ENCODE data around the gene PDE8B. TPM values are rescaled to one million over a fixed set of nuclear protein-coding genes. Genes with fewer than 3 reads are reported as not detected.

PDE8B gene
- total RNA-seq, 1 donor from 2014 or later, result 5.3 TPM

DNA sequence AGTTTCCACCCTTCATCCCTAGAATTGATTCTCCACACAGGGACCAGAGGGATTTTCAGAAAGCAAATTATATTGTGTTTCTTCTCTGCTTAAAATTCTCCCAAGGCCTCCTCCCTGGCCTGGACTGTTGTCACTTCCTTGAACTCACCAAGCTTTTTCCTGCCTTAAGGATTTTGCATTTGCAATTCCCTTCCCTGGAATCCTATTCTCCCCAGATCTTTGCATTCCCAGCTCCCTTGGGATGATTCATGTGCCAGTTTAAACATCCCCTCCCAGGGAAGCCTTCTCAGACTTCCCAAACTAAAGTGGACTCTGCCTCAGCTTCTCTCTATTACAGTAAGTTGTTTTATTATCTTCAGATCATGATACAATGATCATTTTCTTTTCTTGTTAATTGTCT, 35.2 kb upstream of the PDE8B start:
- no peaks in the 10 kb centered on the region for H3K36me3 ChIP-seq
- ATAC-seq (no peak), DNase-seq (no peak)
- no peak overlapping the region for H3K4me3 ChIP-seq
- H3K27me3 ChIP-seq (ENCODE audit: low read depth), result peaks cover 12% of the 10 kb centered on the region
- TF ChIP-seq, protein P1, sequence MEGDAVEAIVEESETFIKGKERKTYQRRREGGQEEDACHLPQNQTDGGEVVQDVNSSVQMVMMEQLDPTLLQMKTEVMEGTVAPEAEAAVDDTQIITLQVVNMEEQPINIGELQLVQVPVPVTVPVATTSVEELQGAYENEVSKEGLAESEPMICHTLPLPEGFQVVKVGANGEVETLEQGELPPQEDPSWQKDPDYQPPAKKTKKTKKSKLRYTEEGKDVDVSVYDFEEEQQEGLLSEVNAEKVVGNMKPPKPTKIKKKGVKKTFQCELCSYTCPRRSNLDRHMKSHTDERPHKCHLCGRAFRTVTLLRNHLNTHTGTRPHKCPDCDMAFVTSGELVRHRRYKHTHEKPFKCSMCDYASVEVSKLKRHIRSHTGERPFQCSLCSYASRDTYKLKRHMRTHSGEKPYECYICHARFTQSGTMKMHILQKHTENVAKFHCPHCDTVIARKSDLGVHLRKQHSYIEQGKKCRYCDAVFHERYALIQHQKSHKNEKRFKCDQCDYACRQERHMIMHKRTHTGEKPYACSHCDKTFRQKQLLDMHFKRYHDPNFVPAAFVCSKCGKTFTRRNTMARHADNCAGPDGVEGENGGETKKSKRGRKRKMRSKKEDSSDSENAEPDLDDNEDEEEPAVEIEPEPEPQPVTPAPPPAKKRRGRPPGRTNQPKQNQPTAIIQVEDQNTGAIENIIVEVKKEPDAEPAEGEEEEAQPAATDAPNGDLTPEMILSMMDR (IDR thresholded peaks at IDR 0.05), result no peak
- H3K9me3 ChIP-seq, result no peaks in the 10 kb centered on the region
- peaks cover 4% of the 10 kb centered on the region for H3K4me1 ChIP-seq
- H3K27ac ChIP-seq, result no peak overlapping the region
- intact Hi-C loops (cut with DNase I), result no loop called here

GRCh38 chr5:77176429-77176828, 34.1 kb upstream of the PDE8B start:
- Histone ChIP-seq H3K4me1 (peaks cover 13% of the 10 kb centered on the region), H3K4me3 (no peak overlapping the region), H3K27ac (no peak overlapping the region), H3K27me3 (ENCODE audit: low read depth) (peaks cover 16% of the 10 kb centered on the region), H3K36me3 (no peaks in the 10 kb centered on the region), H3K9me3 (no peaks in the 10 kb centered on the region)
- TF ChIP-seq, protein P1 (IDR thresholded peaks at IDR 0.05), result no peak
- DNase-seq (no peak), ATAC-seq (no peak)
- intact Hi-C loops (cut with DNase I), result no loop called here

DNA sequence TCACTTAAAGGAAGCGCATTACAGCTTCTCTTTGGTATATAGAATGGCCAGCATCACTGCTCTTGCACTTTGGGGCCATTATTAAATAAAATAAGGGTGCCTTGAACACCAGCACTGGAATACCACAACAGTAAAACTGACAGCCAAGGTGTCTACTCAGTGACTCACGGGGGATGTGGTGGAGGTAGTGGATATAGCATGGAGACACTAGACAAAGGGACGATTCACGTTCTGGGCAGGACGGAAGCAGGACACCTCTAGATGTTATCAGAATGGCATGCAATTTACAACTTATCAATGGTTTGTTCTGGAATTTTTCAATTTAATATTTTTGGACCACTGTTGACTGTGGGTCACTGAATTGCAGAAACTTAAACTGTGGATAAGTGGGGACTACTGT, 32.9 kb upstream of the PDE8B start:
- H3K27ac ChIP-seq, result no peak overlapping the region
- DNase-seq (no peak), ATAC-seq (no peak)
- TF ChIP-seq, protein P1 (IDR thresholded peaks at IDR 0.05), result no peak
- intact Hi-C loops (cut with DNase I), result no loop called here
- H3K4me3 ChIP-seq, result no peak overlapping the region
- H3K36me3 ChIP-seq, result no peaks in the 10 kb centered on the region
- no peaks in the 10 kb centered on the region for H3K9me3 ChIP-seq
- H3K4me1 ChIP-seq, result peaks cover 13% of the 10 kb centered on the region
- H3K27me3 ChIP-seq (ENCODE audit: low read depth), result peaks cover 26% of the 10 kb centered on the region

DNA sequence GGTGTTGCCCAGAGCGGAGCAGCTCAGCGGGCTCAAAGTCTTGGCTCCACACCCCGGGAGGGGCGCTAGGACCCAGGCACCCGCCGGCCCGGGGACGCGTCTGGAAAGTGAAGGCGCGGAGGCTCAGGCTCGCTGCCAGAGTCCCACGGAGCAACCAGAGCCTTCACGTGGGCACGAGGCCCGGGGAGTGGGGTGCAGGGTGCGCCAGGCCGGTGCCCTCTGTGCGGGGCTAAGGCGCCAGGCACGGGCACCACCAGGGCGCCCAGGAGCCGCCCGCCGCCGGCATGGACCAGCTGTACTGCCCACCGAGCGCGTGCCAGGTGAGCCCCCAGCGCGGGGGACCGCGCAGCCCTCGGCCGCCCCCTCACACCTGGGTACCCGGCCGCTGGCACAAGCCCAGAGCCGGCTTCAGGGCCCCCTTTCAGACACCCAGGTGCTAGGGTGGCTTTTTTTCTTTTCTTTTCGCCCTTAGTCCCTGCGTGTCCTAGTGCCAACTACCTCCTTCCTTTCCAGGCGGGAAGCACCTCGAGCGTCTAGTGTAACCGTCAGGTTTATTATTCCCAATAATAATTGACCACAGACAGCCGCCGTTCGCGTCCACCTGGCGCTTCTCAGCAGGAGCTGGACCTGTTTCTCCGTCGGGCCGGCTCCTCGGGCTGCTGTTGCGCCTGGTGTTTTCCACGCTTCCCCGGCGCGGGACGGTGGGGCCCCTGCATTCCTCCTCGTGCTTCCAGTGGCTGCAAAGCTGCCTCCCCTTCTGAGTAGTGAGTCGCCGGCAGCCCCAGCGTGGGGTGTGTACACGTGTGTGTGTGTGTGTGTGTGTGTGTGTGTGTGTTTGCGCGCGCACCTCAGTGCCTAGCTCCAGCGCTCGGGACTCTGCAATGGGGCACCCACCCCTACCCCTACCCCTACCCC, 30.1 kb upstream of the PDE8B start:
- Histone ChIP-seq H3K9me3 (no peaks in the 10 kb centered on the region), H3K27ac (no peak overlapping the region), H3K36me3 (no peaks in the 10 kb centered on the region), H3K4me1 (peaks cover 13% of the 10 kb centered on the region), H3K4me3 (peak overlapping the region; percentile 50), H3K27me3 (ENCODE audit: low read depth) (peaks cover 34% of the 10 kb centered on the region)
- ATAC-seq, result peak; percentile 57 to 69
- intact Hi-C loops (cut with DNase I), result no loop called here
- TF ChIP-seq, protein P1 (IDR thresholded peaks at IDR 0.05), result no peak
- DNase-seq, result peak; percentile 48

- TF ChIP-seq, protein P1 (IDR thresholded peaks at IDR 0.05), result no peak
- DNase-seq (no peak), ATAC-seq (peak; percentile 20 to 35)
- Histone ChIP-seq H3K9me3 (no peaks in the 10 kb centered on the region), H3K27me3 (ENCODE audit: low read depth) (peaks cover 34% of the 10 kb centered on the region), H3K4me1 (peaks cover 13% of the 10 kb centered on the region), H3K27ac (no peak overlapping the region), H3K4me3 (no peak overlapping the region), H3K36me3 (no peaks in the 10 kb centered on the region)
- intact Hi-C loops (cut with DNase I), result no loop called here
Measured at GRCh38 chr5:77181173-77181572, 29.3 kb upstream of the PDE8B start.

Measured in lower lobe of right lung (tissue), 2 donors.